H1 (cell line): ENCODE results near the gene ST14. TPM values are rescaled to one million over a fixed set of nuclear protein-coding genes. Genes with fewer than 3 reads are reported as not detected.

Source experiments
- RNF2 ChIP-seq: fragments of 200-900, 300-1000 bp; sonication (generic); IDR thresholded peaks from 2 replicates; pipeline ENCODE4 v1.7.1; 2016; ENCODE audit warnings: borderline replicate concordance, low read depth, mild to moderate bottlenecking, antibody characterized with exemption, low read length; ENCODE audit not compliant: poor library complexity, severe bottlenecking; ENCODE audit errors: missing control alignments
- SP4 ChIP-seq: IDR thresholded peaks from 2 replicates; pipeline ENCODE4 v1.6.1; 2012; ENCODE audit warnings: low read length, inconsistent platforms
- SRF ChIP-seq: IDR thresholded peaks from 2 replicates; pipeline ENCODE4 v1.6.1; 2011; ENCODE audit warnings: mild to moderate bottlenecking, low read depth, low read length, moderate library complexity
- polyA plus RNA-seq, 7 experiments: library from polyadenylated mRNA; depleted of rRNA in 3 of 7; stranded (reverse) in 5 of 7; unstranded in 2 of 7; fragments of >200 nt in 5 of 7; fragments of 200-250 nt in 2 of 7; gene quantifications; 1 replicate in 5 of 7; 2 replicates in 1 of 7; 4 replicates in 1 of 7; pipeline versions ENCODE4 v1.2.1 to v1.2.3, GENCODE V29; 2011 to 2013; ENCODE audit warnings: missing spikeins in 2 of 7, mixed read lengths in 2 of 7
- total RNA-seq: library from RNA; stranded (reverse); fragmentation: NEBNext Ultra II Directional; extraction: Animal tissue kit (Norgen Biotek cat#: 25700); gene quantifications from 2 replicates; pipeline ENCODE4 v1.2.1, GENCODE V29; 2021
- TF ChIP-seq, protein P1 (sequence below): fragments of 300-600 bp; sonication (generic); IDR thresholded peaks from 2 replicates; pipeline ENCODE4 v1.7.1; 2012; ENCODE audit warnings: low read length, moderate library complexity, mild to moderate bottlenecking, inconsistent platforms; ENCODE audit not compliant: insufficient replicate concordance

ST14 gene
- total and polyA plus RNA-seq, 2 of the 8 experiments (the other 6 are each of a cell fraction or from before 2014, with no cell fraction given), result 22.4 to 24.9 TPM

DNA sequence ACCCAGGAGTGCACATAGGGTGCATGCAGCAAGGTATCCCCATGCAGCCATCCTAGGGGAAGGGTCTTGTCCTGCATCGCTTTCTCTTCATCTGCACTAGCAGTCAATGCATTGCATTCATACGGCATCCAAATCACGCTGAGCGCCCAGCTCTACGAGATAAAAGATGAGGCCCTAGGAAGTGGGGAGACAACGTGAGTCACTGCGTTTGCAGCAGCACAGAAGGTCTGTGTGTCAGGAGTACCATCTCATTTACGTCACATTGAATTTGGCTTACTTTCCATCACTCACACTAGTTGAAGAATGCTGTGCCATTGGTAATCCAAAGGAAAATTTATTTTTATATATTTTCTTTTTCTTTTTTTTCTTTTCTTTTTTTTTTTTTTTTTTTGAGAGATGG, 2.5 kb upstream of the ST14 start (continued):
- TF ChIP-seq, protein P1, sequence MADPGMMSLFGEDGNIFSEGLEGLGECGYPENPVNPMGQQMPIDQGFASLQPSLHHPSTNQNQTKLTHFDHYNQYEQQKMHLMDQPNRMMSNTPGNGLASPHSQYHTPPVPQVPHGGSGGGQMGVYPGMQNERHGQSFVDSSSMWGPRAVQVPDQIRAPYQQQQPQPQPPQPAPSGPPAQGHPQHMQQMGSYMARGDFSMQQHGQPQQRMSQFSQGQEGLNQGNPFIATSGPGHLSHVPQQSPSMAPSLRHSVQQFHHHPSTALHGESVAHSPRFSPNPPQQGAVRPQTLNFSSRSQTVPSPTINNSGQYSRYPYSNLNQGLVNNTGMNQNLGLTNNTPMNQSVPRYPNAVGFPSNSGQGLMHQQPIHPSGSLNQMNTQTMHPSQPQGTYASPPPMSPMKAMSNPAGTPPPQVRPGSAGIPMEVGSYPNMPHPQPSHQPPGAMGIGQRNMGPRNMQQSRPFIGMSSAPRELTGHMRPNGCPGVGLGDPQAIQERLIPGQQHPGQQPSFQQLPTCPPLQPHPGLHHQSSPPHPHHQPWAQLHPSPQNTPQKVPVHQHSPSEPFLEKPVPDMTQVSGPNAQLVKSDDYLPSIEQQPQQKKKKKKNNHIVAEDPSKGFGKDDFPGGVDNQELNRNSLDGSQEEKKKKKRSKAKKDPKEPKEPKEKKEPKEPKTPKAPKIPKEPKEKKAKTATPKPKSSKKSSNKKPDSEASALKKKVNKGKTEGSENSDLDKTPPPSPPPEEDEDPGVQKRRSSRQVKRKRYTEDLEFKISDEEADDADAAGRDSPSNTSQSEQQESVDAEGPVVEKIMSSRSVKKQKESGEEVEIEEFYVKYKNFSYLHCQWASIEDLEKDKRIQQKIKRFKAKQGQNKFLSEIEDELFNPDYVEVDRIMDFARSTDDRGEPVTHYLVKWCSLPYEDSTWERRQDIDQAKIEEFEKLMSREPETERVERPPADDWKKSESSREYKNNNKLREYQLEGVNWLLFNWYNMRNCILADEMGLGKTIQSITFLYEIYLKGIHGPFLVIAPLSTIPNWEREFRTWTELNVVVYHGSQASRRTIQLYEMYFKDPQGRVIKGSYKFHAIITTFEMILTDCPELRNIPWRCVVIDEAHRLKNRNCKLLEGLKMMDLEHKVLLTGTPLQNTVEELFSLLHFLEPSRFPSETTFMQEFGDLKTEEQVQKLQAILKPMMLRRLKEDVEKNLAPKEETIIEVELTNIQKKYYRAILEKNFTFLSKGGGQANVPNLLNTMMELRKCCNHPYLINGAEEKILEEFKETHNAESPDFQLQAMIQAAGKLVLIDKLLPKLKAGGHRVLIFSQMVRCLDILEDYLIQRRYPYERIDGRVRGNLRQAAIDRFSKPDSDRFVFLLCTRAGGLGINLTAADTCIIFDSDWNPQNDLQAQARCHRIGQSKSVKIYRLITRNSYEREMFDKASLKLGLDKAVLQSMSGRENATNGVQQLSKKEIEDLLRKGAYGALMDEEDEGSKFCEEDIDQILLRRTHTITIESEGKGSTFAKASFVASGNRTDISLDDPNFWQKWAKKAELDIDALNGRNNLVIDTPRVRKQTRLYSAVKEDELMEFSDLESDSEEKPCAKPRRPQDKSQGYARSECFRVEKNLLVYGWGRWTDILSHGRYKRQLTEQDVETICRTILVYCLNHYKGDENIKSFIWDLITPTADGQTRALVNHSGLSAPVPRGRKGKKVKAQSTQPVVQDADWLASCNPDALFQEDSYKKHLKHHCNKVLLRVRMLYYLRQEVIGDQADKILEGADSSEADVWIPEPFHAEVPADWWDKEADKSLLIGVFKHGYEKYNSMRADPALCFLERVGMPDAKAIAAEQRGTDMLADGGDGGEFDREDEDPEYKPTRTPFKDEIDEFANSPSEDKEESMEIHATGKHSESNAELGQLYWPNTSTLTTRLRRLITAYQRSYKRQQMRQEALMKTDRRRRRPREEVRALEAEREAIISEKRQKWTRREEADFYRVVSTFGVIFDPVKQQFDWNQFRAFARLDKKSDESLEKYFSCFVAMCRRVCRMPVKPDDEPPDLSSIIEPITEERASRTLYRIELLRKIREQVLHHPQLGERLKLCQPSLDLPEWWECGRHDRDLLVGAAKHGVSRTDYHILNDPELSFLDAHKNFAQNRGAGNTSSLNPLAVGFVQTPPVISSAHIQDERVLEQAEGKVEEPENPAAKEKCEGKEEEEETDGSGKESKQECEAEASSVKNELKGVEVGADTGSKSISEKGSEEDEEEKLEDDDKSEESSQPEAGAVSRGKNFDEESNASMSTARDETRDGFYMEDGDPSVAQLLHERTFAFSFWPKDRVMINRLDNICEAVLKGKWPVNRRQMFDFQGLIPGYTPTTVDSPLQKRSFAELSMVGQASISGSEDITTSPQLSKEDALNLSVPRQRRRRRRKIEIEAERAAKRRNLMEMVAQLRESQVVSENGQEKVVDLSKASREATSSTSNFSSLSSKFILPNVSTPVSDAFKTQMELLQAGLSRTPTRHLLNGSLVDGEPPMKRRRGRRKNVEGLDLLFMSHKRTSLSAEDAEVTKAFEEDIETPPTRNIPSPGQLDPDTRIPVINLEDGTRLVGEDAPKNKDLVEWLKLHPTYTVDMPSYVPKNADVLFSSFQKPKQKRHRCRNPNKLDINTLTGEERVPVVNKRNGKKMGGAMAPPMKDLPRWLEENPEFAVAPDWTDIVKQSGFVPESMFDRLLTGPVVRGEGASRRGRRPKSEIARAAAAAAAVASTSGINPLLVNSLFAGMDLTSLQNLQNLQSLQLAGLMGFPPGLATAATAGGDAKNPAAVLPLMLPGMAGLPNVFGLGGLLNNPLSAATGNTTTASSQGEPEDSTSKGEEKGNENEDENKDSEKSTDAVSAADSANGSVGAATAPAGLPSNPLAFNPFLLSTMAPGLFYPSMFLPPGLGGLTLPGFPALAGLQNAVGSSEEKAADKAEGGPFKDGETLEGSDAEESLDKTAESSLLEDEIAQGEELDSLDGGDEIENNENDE, result no peak
- TF ChIP-seq RNF2 (no peak), SP4 (no peak), SRF (no peak)
